ENCODE measurements around the gene MRPS16.

Gene MRPS16

GRCh38 chr10:73239908-73240307, 12.5 kb downstream of the MRPS16 start:
- no peak for DNase-seq (ENCODE audit: low read depth in 2 of 2)

GRCh38 chr10:73238990-73239566, 13.4 kb downstream of the MRPS16 start:
- no peak for DNase-seq (ENCODE audit: low read depth in 2 of 2)

GRCh38 chr10:73234695-73235094, 17.7 kb downstream of the MRPS16 start:
- no peak for DNase-seq (ENCODE audit: low read depth in 2 of 2)

- no peak for DNase-seq (ENCODE audit: low read depth in 2 of 2)
Observed at GRCh38 chr10:73233883-73234282, 18.6 kb downstream of the MRPS16 start.

GRCh38 chr10:73232887-73233286, 19.6 kb downstream of the MRPS16 start:
- no peak for DNase-seq (ENCODE audit: low read depth in 2 of 2)

- no peak for DNase-seq (ENCODE audit: low read depth in 2 of 2)
Observed at GRCh38 chr10:73229567-73229966, 22.9 kb downstream of the MRPS16 start.

GRCh38 chr10:73228247-73228646, 24.2 kb downstream of the MRPS16 start:
- DNase-seq (ENCODE audit: low read depth in 2 of 2) = no peak

- DNase-seq (ENCODE audit: low read depth in 2 of 2) = no peak
Observed at GRCh38 chr10:73226663-73227062, 25.8 kb downstream of the MRPS16 start.

GRCh38 chr10:73225518-73225917, 26.9 kb downstream of the MRPS16 start:
- DNase-seq (ENCODE audit: low read depth in 2 of 2) = no peak

- no peak for DNase-seq (ENCODE audit: low read depth in 2 of 2)
Observed at GRCh38 chr10:73220989-73221388, 31.5 kb downstream of the MRPS16 start.

- DNase-seq (ENCODE audit: low read depth in 2 of 2) = no peak
Observed at GRCh38 chr10:73219384-73219783, 33.1 kb downstream of the MRPS16 start.

- no peak for DNase-seq (ENCODE audit: low read depth in 2 of 2)
Observed at GRCh38 chr10:73218431-73219191, 33.8 kb downstream of the MRPS16 start.

GRCh38 chr10:73217628-73218027, 34.8 kb downstream of the MRPS16 start:
- no peak for DNase-seq (ENCODE audit: low read depth in 2 of 2)

GRCh38 chr10:73215749-73216148, 36.7 kb downstream of the MRPS16 start:
- DNase-seq (ENCODE audit: low read depth in 2 of 2) = no peak

- no peak for DNase-seq (ENCODE audit: low read depth in 2 of 2)
Observed at GRCh38 chr10:73211106-73211811, 41.2 kb downstream of the MRPS16 start.

- DNase-seq (ENCODE audit: low read depth in 2 of 2) = no peak
Observed at GRCh38 chr10:73210395-73211105, 41.9 kb downstream of the MRPS16 start.

- DNase-seq (ENCODE audit: low read depth in 2 of 2) = no peak
Observed at GRCh38 chr10:73209705-73210104, 42.7 kb downstream of the MRPS16 start.

- no peak for DNase-seq (ENCODE audit: low read depth in 2 of 2)
Observed at GRCh38 chr10:73207883-73208282, 44.6 kb downstream of the MRPS16 start.

- no peak for DNase-seq (ENCODE audit: low read depth in 2 of 2)
Observed at GRCh38 chr10:73206385-73206784, 46.1 kb downstream of the MRPS16 start.

GRCh38 chr10:73205890-73206289, 46.6 kb downstream of the MRPS16 start:
- DNase-seq (ENCODE audit: low read depth in 2 of 2) = no peak

GRCh38 chr10:73205081-73205480, 47.4 kb downstream of the MRPS16 start:
- no peak for DNase-seq (ENCODE audit: low read depth in 2 of 2)

Measured in stimulated activated CD8-positive, alpha-beta memory T cell treated with anti-CD3 and anti-CD28 coated beads, Interleukin-7, amount 100 ng/mL, for 1 hour (primary cell).